8988T (cell line): ENCODE data around the gene HELB.
A peak's percentile ranks its signal among the peaks of the same experiment; 100 is the strongest.
"Not testable (repeated sequence)": the region's sequence is repeated elsewhere in the genome, so short reads cannot be mapped to it uniquely, and the experiment has no call there.

Experiments used
- DNase-seq: peaks from one replicate; pipeline ENCODE4 v3.0.0; 2011

Gene HELB

DNA sequence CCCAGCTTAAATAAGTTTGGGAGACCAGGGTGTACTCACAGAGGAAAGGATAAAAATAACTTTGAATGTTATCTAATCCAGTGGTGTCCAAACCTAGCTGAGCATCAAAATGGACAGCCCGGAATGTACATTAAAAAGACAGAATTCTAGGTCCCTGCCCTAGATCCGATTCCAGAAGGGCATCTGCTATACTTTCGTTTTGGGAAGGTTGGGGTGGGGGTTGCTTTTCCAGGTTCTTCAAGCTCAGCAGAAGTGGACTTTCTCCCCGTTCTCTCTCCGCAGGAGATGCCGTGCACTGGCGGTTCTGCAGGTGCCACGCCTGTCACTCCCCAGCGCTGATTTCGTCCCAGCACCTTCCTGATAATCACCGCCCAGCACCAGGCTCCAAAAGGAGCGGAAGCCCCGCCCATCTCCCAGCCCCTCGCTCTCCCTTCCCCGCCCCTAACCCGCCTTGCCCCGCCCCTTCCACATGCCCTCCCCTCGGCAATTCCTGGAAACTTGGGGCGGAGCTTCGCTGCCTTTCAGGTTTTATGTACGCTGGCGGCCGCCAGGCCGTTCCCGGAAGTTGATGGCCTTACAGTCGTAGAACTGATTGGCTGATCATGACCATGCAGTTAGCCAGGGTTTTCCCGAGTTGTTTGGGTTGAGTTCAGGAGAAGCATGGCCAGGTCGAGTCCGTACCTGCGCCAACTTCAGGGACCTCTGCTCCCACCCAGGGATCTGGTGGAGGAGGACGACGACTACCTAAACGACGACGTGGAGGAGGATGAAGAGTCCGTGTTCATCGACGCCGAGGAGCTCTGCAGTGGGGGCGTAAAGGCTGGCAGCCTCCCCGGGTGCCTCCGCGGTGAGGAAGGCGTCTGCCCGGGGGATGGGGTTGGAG is at the start of gene HELB:
TSS of gene HELB (plus strand) at position 550 of the 883 bp plus-strand sequence. CDS start at position 661, 111 bp downstream.
- peak; percentile 39 for DNase-seq

DNA sequence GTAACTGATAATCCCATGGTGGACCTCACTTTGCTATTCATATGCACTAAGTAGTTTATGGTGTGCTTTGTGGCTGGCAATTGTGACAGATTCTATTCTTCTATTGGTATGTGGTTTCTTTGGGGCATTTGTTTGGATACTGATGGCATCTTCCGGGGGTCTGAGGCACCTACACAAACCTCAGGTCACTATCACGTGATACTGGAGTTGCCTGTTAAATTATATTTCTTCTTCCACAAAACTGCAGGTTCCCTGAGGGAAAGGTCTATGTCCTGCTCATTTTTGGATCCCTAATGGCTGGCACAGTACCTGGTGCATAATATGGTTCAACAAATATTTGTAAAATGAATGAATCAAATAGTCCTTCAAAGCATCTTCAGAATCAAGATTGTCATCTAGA is 49.5 kb upstream of the HELB start:
- DNase-seq, result no peak

DNA sequence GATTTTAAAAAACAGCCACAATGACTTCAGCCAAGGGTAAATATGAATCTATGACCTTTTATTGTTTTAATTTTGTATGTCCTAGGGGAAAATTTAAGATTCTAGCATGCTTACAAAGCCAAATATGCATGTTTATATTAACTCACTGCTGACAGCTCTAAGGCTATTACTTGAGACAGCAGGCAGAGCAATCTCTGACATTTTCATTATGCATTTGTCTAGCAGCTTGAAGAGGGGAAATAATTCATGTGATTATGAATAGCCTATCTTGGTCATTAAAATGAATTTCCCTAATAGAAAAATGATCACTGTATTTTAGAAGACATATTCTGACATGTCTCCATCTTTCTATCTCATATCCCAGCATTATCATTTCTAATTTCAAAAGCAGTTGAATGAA is 46.6 kb upstream of the HELB start:
- no peak for DNase-seq

DNA sequence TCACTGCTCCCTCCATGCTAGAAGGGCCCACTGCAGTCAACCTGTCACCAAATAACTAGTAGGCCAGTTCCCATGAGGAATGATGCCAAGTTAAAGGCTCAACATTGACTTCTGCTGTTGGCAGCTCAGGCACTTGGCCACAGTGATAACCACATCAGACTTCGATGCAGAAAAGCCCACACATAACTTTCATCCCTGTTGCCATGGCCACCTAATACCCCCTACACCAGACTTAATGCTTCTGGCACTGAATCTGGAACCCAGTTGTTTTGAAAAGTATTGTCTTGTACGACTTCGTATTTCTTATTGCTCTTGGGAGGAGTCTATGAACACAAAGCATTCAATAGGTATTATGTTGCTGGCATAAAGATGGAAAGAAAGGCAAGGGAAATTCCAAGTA is 44.3 kb upstream of the HELB start:
- no peak for DNase-seq

DNA sequence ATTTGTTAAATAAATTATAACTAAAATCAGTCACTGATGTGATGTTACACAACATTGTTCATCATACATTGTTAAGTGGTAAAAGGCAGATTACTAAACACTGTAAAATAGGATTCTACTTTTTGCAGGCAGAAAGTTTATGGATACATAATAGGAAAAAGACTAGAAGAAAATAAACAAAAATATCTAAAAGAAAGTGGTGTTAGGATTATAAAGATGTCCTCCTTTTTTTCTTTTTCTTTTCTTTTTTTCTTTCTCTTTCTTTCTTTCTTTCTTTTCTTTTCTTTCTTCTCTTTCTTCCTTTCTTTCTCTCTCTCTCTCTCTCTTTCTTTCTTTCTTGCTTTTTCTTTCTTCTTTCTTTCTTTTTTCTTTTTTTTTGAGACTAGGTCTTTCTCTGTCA is 39.6 kb upstream of the HELB start:
- DNase-seq, result no peak

DNA sequence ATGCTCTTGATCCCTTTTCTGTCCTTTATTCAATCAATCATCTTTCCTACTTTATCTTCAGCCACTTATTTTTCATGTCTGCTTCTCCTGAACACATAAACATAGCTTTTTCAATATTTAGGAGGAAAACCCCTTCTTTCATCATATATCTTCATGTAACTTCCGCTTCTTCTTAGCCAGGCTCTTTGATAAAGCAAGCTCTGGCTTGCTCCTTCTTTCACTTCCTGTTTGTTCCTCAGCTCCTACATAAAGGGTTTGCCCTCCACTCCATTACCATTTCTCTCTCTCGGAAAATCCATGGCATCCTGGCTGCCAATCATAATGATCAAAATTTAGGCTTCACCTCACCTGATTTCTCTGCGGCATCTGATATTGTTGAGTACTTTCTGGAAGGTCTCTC is 33.7 kb upstream of the HELB start:
- no peak for DNase-seq

DNA sequence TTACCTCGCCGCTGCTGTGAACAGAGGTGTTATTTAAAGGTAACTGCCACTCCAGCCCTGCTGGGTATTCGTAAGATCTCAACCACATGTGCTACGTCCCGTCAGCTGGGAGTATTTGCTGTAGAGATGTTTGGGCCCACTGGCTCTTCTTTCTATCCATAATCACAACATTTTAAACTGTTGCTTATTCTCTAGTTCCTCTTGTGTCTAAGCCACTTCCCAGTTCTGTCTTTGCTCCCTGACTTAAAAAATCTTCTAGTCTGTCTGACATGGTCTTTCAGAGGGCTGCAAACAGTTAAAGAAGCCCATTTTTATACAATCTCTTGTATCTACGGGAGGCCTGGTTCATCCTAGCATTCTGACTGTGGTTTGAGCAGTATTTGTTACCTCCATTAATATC is 33.2 kb upstream of the HELB start:
- no peak for DNase-seq

DNA sequence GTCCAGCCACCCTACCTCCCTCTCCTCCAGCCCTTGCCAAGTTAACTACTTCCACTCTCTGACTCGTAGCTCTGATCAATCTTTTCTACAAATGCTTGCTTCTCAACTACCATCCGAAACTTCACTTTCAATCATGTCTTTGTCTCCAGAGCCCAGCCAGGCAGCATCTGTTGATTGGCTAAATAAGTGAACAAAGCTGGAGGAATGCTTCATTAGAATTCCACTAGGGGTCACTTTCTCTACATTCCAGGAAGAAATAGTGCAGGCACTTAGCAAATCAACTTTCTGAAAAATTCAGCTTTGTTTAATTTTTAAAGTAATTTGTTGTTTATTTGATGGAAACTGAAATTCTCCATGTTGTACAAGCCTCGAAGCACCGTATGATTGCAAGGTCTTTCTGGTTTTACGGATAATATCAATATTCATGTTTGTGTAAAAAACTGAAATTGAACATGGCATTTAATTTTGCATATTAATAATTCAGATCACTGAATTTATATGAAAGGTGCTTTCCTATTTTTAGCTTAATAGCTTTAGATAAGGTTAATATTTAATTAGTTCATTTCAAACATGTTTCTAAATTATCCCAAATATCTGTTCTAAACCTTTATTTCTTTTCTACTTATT is 32.4 kb upstream of the HELB start:
- DNase-seq, result no peak

DNA sequence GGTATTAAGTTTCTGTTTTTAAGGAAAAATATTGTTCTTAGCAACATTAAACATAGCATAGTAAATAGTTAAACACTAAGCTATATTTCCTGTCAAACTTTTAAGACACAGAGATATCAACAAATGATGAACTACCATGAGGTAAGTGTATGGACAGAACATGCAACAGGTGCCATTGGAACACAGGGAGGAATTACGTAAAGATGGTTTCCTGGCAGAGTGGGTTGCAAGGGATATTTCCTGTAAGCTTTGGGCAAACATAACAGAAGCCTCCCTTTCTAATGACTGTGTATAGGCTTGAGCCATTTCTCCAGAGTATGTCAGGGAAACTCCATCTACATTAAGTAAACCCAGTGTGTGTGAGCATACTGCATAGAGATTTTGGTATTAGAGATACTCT is 31.7 kb upstream of the HELB start:
- DNase-seq, result no peak

DNA sequence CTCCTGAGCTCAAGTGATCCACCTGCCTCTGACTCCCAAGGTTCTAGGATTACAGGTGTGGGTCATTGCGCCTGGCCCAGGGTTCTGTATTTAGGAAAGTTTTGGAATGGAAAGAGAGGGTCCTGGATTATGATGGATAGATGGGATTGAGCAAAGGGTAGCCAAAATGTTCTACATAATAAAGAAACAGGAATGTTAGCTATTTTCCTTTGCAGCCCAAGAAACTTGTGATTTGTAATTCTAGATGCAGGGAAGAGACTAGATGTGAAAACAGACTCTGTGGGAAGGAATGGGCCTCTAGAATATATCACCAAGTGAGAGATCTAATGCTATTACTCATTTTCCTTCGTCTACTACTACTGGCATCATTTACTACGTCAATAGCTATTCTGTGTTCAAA is 29.6 kb upstream of the HELB start:
- no peak for DNase-seq

DNA sequence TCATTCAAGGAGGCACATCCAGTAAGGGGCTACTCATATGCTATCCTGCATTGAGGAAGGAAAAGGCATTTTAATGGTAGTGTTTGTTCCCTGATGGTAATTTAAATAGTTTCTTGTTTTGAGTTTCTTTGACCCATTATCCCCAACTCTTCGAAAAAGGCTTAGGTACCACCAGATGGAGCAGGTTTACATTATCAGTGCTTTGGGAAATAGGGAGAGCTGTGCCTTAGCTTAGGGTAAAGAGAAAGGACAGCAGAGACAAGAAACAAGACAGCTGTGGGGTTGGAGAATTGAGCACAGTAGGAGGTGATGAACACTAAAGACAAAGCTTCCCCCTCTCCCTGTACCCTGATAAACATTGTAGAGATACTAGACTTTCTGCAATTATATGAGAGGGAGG is 29.1 kb upstream of the HELB start:
- no peak for DNase-seq

DNA sequence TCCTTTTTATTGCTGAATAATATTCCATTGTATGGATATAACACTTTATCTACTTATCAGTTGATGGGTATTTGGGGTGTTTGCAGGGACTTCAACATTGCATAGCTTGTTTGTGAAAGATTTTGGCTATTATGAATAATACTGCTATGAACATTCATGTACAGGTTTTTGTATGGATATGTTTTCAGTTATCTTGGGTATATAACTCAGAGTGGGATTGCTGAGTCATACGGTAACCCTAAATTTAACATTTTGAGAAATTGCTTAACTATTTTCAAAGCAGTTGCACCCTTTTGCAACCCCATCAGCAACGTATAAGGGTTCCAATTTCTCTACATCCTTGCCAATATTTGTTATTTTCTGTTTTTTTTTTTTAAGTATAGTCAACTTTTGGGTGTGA is 27.3 kb upstream of the HELB start:
- no peak for DNase-seq

DNA sequence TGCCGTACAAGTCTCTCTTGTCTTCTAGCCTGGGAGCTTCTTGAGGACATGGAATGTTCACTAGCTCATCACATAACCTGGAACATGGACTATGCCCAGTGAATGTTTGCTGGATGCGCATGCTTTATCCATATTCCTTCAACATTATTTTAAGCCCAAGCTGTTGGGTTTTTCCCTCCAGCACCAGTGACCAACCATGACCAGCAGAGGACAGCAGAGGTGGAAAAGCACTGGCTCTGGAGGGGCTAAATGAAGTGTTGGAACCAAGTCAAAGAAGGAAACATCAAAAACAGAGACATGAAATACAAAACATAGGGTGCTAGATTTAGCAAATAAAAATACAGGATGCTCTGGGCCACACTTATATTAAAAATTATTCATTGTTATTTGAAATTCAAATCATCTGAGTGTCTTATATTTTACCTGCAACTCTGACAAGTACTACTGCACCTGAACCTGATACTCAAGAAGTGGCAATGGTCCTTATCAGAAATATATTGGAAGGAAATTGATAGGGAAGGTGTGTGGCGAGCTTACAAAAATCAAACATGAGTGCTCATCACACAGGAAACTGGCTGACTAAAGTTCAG is 23.1 kb upstream of the HELB start:
- no peak for DNase-seq

DNA sequence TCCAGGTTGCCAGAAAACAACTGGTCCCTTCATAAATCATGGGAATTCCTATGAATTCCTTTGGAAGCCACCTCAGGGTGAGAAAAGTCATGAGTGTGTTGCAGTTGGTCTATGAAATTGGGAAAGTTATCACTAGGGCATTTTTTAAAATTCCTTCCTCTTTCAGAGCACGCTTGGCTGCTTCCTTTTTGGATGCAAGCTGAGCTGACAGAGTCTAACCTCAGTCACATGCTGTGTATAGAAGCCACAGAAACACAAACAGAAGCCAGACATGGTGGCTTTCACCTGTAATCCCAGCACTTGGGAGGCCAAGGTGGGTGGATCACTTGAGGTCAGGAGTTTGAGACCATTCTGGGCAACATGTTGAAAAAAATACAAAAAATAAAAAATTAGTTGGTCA is 21.7 kb upstream of the HELB start:
- DNase-seq, result no peak

DNA sequence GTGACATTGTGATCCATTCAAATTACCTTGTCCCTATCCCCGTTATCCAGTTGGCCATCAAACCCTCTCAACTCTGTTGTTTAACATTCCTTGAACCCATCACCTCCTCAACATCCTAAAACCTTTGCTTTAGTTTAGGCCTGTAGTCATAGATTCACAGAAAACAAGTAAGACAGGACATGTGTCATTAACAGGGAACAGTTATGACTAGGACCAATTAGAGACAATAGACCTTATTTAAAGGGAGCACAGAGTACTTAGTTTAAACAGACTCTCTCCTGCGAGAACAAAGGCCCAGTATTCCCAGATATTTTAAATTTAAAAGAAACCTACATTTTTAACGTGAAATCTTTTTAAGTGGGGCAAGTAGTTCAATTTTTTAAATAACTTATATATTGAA is 20.0 kb upstream of the HELB start:
- DNase-seq, result no peak

DNA sequence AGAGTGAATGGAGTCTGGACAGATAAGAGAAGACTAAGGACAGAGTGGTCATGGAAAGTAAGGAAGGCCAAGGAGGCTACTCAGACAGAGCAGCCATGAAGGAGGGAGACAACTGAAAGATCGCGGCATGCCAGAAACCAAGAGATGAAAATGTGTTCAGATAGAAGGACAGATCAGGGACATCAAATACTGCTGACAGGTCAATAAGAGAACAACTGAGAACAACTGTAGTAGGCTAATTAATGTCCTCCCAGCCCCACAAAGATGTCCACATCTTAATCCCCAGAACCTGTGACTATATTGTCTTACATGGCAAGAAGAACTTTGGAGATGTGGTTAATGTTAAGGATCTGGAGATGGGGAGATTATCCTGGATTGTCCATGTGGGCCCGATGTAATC is 15.0 kb upstream of the HELB start:
- DNase-seq, result no peak

DNA sequence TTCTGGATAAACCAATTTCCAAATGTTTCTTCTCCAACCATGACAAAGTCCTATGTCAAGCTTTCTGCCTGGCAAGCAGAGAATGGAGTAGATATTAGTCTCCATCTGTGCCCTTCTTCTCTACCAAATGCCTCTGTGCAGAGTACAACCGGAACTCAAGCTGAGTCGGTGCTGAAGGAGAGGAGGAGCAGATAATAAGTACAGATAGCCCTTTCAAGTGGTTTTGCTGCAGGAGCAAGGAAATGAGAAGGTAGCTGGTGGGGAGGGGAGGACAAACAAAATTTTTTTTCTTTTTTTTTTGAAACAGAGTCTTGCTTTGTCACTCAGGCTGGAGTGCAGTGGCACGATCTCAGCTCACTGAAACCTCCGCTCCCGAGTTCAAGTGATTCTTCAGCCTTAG is 14.2 kb upstream of the HELB start:
- DNase-seq, result no peak

DNA sequence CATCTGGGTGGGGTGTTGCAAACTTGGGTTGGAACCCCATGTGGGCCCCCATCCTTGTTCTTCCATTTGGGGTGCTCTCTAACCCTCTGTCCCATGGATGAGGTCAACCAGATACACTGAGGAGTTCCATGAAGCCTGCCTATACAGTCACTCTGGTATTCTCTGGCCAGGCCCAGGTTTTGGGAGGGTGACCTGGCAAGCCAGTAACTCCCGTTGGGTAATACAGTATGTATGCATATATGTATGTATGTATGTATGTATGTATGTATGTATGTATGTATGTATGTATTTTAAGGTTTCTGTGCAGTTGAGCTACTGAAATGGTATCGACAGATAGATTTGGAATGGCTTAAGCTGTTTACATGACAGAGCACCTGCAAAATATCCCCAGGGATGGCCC is 12.8 kb upstream of the HELB start:
- no peak for DNase-seq

DNA sequence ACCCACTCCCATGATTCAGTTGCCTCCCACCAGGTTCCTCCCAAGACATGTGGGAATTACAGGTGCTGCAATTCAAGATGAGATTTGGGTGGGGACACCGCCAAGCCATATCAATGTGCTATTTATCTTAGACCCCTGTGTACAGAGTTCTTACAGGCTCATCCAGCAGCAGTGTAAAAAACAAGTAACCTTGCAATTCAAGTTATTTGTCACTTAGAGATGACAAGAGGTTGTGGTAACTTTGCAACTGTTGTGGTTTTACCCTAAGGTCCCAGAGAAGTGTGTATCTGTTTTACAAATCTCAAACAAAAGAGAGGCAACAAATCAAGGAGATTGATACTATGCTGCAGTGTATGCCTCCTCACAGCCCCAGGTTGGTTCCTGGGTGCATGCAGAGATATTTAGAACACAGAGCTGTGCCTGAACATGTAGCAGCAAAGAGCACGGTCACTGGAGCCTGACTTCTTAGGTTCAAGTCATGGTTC is 11.5 kb upstream of the HELB start:
- no peak for DNase-seq

DNA sequence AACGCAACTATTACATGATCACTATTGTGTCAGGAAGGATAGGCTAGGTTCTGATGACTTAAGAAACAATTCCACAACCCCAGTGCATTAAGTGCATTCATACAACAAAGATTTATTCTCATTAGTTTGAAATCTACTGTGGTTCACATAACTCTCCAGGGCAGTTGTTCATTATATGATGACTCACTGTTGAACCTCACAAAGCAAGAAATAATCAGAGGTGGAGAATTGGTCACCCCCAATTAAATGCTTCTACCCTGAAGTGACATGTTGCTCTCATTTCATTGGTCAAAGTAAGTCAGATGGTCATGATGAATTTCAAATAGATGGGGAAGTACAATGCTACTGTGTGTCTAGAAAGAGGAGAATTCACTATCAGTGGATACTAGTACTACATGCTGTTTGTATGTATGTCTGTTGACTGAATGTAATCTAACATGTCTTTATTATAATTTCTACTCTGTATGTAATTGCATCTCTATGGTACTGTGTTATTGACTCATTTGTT is 6.1 kb upstream of the HELB start:
- no peak for DNase-seq

DNA sequence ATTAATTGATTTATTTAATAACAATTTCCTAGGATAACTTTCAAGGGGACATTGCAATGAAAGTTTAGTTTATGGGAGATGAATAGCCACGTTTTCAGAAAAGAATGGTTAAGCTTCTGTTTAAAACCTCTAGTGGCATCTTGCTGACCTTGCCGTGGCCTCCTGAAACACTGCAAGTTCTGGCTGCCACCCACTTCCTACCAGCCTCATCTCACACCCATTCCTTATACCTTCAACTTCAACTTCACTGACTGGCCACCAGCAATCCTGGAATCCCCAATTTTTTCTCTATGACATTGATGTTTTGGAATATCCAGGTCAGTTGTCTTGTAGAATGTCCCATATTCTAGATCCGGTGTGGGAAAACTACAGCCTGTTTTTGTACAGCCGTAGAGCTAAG is 5.2 kb upstream of the HELB start:
- no peak for DNase-seq

DNA sequence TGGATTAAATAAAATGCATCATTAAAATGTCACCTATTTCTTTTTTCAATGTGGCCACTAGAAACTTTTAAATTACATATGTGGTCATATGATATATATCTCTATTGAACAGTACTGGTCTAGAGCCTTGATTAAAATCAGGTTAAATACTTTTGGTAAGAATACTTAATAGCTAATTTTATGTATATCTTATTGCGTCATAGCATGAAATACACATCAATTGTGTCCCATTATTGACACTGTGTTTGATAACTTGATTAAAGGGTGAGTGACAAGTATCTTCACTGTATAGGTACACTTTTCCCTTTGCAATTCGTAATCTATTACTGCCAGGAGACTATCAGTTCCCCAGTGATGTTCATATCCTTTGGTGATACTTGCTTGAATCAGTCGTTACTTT is 4.4 kb upstream of the HELB start:
- DNase-seq, result no peak

DNA sequence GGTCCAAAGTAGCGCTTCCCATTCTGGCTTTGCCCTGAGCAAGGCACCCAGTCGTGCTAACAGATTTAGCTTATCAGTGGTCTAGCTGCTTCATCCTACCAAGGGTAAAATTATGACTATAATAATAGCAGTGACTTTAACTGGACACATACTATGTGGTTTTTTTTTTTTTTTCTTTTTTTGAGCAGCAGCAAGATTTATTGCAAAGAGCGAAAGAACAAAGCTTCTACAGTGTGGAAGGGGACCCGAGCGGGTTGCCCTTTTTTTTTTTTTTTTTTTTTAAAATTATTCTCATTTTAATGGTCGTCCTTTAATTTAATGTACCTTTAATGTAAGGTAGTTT is 505 bp downstream of the HELB start:
- no peak for DNase-seq

DNA sequence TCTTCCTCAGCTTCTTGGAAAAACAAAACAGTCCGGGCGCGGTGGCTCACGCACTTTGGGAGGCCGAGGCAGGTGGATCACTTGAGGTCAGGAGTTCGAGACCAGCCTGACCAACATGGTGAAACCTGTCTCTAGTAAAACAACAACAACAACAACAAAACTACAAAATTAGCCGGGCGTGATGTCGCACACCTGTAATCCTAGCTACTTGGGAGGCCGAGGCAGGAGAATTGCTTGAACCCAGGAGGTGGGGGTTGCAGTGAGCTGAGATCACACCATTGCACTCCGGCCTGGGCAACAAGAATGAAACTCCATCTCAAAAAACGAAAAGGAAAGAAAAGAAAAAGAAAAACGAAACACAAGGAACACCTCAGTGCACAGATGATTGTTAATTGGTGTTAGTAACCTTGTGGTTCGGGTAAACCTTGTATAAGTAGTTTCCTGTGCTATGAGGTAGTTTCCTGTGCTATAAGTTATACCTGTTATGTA is 1.1 kb downstream of the HELB start:
- not testable (repeated sequence) for DNase-seq
